Retina (tissue), 1 donor: ENCODE results near the gene DICER1.

ENCODE experiments used
- DNase-seq: peaks from one replicate; pipeline ENCODE4 v3.0.0-alpha.2; 2016

The DICER1 gene

GRCh38 chr14:95117937-95118721 is 39.2 kb downstream of the DICER1 start:
- DNase-seq = no peak

- DNase-seq = no peak
Measured at GRCh38 chr14:95113476-95113875, 43.9 kb downstream of the DICER1 start.

- DNase-seq = no peak
Measured at GRCh38 chr14:95111507-95112164, 45.7 kb downstream of the DICER1 start.

- DNase-seq = no peak
Measured at GRCh38 chr14:95110178-95110577, 47.2 kb downstream of the DICER1 start.

- DNase-seq = no peak
Measured at GRCh38 chr14:95107711-95108110, 49.6 kb downstream of the DICER1 start.

GRCh38 chr14:95106971-95107370 is 50.4 kb downstream of the DICER1 start:
- DNase-seq = no peak

GRCh38 chr14:95104911-95105310 is 52.4 kb downstream of the DICER1 start:
- no peak for DNase-seq

GRCh38 chr14:95102680-95103044 is 54.7 kb downstream of the DICER1 start:
- no peak for DNase-seq

GRCh38 chr14:95101736-95102679 is 55.3 kb downstream of the DICER1 start:
- peak; percentile 28 for DNase-seq

GRCh38 chr14:95098984-95099599 is 58.2 kb downstream of the DICER1 start:
- DNase-seq = peak; percentile 47

- no peak for DNase-seq
Measured at GRCh38 chr14:95097385-95097784, 59.9 kb downstream of the DICER1 start.

- no peak for DNase-seq
Measured at GRCh38 chr14:95096476-95096875, 60.9 kb downstream of the DICER1 start.

- DNase-seq = peak; percentile 67
Measured at GRCh38 chr14:95095996-95096395, 61.3 kb downstream of the DICER1 start.

- DNase-seq = no peak
Measured at GRCh38 chr14:95092723-95093122, 64.6 kb downstream of the DICER1 start.

GRCh38 chr14:95091581-95091980 is 65.7 kb downstream of the DICER1 start:
- no peak for DNase-seq

- DNase-seq = no peak
Measured at GRCh38 chr14:95088665-95089064, 68.7 kb downstream of the DICER1 start.

GRCh38 chr14:95087619-95088018 is 69.7 kb downstream of the DICER1 start:
- DNase-seq = no peak

- DNase-seq = no peak
Measured at GRCh38 chr14:95085321-95085720, 72.0 kb downstream of the DICER1 start.

GRCh38 chr14:95078867-95079266 is 78.5 kb downstream of the DICER1 start:
- no peak for DNase-seq

- no peak for DNase-seq
Measured at GRCh38 chr14:95077345-95077744, 80.0 kb downstream of the DICER1 start.

- DNase-seq = no peak
Measured at GRCh38 chr14:95075789-95076188, 81.5 kb downstream of the DICER1 start.

- DNase-seq = no peak
Measured at GRCh38 chr14:95073947-95074346, 83.4 kb downstream of the DICER1 start.
